NCI-H2227 (cell line): ENCODE measurements around the gene ILF2.
"Not testable (repeated sequence)": the region's sequence is repeated elsewhere in the genome, so short reads cannot be mapped to it uniquely, and the experiment has no call there.

Experiments
- DNase-seq: peaks from one replicate; lab custom pipeline; 2025; ENCODE audit not compliant: unreplicated experiment; lab: John Stamatoyannopoulos, UW

Gene ILF2

DNA sequence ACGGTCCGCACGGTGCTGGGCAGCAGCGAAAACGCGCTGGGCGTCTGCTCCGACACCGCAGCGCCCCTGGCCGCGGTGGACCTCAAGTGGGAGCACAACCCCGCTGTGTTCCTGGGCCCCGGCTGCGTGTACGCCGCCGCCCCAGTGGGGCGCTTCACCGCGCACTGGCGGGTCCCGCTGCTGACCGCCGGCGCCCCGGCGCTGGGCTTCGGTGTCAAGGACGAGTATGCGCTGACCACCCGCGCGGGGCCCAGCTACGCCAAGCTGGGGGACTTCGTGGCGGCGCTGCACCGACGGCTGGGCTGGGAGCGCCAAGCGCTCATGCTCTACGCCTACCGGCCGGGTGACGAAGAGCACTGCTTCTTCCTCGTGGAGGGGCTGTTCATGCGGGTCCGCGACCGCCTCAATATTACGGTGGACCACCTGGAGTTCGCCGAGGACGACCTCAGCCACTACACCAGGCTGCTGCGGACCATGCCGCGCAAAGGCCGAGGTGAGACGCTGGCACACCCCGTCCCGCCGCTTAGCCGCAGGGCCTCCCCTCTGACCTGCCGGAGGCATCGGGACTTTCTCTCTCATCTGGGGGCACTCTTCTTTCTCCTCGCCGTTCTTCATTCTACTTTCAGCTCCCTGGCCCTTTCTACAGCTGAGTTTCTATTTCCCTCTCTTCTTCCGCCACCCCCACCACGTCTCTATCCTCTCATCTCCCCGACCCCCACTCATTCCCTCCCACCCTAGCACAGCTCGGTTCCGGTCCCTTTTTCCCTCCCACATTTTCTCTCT, 8.7 kb upstream of the ILF2 start:
- peak; percentile 34 for DNase-seq

DNA sequence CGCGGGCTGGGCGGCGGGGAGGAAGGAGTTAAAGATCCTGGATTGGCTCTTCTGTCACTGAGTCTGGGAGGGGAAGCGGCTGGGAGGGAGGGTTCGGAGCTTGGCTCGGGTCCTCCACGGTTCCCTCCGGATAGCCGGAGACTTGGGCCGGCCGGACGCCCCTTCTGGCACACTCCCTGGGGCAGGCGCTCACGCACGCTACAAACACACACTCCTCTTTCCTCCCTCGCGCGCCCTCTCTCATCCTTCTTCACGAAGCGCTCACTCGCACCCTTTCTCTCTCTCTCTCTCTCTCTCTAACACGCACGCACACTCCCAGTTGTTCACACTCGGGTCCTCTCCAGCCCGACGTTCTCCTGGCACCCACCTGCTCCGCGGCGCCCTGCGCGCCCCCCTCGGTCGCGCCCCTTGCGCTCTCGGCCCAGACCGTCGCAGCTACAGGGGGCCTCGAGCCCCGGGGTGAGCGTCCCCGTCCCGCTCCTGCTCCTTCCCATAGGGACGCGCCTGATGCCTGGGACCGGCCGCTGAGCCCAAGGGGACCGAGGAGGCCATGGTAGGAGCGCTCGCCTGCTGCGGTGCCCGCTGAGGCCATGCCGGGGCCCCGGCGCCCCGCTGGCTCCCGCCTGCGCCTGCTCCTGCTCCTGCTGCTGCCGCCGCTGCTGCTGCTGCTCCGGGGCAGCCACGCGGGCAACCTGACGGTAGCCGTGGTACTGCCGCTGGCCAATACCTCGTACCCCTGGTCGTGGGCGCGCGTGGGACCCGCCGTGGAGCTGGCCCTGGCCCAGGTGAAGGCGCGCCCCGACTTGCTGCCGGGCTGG, 7.9 kb upstream of the ILF2 start, which contains the start of gene NPR1:
NPR1 (plus strand) TSS at position 170 of the 818 bp plus-strand sequence; CDS start at position 591, 421 bp downstream.
- DNase-seq, result peak; percentile 40

DNA sequence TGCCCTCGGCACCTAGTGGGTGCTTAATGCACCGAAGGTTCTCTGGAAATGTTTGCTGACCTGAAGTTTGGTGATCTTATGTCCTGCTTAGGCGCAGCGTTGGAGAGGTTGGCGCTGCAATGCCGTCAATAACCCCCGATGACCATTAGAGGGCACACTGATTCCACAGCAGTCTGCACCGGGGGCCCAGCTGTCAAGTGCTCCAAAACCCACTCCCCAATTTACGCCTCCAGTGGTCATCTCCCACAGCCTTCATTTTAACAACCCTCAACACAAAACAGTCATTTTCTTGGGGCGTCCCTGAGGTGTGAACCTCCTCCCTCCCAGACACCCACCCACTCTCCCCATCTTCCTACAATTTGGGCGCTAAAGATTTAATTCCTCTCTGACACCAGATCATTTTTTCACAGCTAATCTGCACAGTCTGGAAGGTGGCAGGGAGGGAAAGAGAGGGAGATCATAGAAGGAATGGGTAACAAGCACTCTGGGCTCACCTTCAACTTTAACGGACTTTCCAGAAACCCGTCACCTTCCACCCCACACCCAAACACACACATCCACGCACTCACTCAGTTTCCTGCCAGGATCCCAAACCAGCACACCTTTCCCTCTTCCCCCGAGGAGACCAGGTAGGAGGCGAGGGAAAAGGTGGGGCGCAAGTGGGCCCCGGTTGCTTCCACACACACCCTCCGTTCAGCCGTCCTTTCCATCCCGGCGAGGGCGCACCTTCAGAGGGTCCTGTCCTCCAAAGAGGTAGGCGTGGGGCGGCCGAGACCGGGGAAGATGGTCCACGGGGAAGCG, 7.1 kb upstream of the ILF2 start:
- DNase-seq, result peak; percentile 59

DNA sequence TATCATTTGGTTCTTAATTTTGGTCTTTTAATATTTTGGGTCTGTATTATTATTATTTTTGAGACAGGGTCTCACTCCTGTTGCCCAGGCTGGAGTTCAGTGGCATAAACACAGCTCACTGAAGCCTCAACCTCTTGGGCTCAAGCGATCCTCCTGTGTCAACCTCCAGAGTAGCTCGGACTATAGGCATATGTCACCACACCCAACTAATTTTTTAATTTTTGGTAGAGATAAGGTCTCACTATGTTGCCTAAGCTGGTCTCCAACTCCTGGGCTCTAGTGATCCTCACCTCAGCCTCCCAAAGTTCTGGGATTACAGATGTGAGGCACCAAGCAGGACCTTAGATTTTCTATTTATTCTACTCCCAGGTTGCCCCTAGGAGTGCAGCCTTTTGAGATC, 2.7 kb upstream of the ILF2 start:
- no peak for DNase-seq

DNA sequence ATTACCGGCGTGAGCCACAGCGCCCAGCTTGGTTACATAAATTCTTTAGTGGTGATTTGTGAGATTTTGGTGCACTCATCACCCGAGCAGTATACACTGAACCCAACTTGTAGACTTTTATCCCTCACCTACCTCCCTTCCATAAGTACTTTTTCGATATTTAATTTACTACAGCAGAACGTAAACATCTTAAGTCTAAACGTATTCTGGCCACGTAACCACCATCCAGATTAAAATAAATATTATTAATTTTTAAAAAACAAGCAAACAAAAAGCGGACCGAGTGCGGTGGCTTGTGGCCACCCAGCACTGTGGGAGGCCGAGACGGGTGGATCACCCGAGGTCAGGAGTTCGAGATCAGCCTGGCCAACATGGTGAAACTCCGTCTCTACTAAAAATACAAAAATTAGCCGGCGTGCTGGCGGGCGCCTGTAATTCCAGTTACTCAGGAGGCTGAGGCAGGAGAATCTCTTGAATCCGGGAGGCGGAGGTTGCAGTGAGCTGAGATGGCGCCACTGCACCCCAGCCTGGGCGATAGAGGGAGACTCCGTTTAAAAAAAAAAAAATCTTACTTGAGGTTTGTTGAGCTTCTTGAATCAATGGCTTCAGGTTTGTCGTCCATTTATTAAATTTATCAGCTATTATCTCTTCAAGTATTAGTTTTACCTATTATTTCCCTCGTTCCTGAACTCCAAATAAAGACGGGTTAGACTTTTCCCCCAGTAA, 998 bp upstream of the ILF2 start:
- DNase-seq, result peak; percentile 52

DNA sequence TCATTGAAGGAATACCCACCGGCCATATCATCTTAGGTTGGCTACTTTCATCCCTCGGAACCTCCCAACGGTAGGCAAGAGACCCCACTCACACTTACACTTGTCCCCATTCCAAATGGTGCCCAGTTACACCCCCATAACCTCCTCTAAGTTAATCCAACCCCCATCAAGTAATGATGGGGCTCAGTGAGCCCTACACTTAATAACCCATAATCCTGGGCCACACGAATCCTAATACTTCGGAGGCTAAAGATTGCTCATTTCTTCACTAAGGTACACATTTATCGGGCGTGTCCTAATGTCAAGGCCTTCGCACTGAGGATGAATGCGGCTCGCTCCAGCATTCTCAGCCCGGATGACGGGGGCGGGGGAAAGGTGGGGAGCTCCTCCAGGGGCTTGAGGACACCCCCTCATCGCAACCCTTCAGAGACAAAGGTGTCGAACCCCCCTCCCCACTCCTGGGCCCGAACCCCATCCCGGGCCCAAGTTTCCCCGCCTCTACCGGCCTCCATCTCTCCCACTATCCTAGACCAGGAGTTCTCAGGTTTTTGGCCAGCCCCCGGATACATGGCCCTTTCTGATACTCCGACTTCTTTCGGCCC, 435 bp downstream of the ILF2 start:
- DNase-seq, result peak; percentile 51

DNA sequence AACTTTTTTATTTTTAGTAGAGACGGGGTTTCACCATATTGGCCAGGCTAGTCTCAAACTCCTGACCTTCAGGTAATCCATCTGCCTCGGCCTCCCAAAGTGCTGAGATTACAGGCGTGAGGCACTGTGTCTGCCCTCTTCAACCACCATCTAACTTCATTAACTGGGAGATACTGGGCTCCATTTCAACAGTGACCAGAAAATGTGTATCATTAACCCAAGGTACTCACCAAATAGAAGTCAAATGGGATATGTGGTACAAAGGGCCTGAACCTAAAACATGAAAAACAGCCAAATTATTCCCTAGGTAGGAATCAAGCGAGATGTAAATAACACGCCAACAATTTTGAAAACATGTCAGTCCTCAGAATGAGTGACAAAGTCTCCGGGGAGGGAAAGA, 1.2 kb downstream of the ILF2 start:
- no peak for DNase-seq

DNA sequence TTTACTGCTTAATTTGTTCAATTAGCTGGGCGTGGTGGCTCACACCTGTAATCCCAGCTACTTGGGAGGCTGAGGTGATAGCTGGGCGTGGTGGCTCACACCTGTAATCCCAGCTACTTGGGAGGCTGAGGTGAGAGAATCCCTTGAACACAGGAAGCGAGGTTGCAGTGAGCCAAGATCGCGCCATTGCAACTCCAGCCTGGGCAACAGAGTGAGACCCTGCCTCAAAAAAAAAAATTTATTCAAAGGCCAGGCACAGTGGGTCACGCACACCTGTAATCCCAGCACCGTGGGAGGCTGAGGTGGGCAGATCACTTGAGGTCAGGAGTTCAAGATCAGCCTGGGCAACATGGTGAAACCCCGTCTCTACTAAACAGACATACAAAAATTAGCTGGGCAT, 2.1 kb downstream of the ILF2 start:
- not testable (repeated sequence) for DNase-seq

DNA sequence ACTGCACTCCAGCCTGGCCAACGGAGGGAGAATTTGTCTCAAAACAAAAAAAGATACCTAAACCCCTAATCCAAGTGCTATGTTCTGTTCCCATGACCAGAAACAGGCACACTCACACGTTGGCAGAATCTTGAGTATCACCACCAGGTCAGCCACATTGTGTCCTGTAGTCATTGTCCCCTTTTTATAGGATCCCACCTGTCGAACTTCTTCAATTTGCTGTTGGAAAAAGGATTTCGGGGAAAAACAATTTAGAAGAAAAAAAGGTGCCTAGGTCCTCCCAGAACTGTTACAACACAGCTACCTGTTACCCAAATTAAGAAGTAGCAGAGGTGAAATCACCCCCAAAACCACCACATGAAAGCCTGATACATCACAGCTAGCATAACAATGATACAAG, 3.4 kb downstream of the ILF2 start:
- DNase-seq, result no peak

DNA sequence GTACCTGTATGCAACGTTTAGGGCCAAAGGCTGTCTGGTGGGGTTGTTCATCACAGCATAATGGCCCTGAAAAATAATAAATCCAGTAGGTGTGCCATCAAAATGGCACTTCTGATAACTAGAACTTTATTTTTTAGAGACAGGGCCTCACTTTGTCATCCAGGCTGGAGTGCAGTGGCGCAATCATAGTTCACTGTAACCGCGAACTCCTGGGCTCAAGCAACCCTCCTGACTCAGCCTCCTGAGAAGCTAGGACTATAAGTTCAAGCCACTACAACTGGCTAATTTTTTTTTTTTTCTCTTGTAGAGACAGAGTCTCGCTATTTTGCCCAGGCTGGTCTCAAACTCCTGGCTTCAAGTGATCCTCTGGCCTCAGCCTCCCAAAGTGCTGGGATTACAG, 7.6 kb downstream of the ILF2 start:
- DNase-seq, result no peak

DNA sequence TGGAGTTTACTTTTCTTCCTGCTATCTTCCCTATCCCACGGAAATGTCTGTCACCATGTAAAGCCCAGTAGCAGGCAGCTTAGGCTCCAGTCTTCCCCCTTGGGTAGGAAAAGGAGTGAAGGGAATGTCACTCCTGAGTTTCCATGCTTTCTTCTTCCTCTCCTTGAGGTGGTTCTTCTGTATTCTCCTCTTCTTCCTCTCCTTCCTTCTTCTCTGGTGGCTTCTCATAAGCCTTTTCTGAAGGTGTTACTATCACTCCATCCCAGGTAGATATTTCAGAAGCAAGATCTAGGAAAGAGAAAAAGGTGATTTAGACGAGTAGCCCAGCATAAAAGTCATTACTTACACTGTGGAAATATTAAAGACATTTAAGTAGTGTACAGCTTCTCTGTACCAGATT, 8.5 kb downstream of the ILF2 start:
- no peak for DNase-seq

DNA sequence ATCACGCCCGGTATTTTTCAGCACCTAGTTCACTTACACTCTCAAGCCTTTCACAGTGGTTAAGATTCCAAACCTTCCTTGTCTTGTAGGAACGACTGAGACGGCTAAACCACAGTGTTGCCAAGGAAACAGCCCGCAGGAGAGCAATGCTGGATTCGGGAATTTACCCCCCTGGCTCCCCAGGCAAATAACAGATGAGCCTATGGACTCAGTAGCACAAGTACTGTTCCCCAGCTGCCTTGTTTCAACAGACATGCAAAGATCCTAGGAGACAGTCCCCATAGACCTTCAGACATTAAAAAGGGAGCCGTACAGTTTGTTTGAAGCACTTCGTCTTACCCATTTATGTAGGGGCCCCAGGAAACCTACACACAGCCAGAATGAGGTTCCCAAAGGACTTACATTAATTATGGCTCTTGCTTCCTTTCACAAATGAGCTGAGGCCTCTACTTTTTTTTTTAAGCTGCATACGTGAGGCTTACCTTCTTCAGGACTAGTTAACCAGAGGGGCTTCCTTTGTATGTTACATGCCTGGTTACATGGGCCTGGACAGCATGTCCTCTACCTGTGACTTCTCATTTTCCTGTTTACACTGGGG, 9.6 kb downstream of the ILF2 start:
- no peak for DNase-seq

DNA sequence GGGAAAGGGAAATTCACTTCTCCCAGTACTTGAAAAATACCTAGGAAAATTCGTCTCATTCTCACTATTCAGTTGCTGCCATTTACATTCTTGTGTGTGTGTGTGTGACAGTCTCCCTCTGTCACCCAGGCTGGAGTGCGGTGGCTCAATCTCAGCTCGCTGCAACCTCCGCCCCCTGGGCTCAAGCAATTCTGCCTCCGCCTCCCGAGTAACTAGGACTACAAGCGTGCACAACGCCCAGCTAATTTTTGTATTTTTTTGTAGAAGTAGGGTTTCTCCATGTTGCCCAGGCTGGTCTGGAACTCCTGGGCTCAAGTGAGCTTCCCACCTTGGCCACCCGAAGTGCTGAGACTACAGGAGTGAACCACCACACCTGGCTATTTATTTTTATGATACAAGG, 11.1 kb downstream of the ILF2 start:
- DNase-seq, result peak; percentile 9

DNA sequence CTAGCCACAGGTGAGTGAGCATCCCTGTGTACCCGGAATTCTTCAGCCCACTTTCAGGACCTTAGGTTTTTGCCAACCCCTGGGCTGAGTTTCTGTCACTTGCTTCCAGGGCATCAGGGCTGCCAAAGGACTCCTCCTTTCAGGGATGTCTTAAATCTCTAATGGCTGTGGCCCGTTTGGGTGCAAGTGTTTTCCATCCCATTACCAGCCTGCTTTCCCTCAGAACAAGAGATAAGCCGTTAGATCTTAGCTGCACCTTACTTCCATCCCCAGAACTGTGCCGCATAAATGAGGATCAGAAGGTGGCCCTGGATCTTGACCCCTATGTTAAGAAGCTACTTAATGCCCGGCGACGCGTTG, 11.6 kb downstream of the ILF2 start:
- DNase-seq, result no peak

DNA sequence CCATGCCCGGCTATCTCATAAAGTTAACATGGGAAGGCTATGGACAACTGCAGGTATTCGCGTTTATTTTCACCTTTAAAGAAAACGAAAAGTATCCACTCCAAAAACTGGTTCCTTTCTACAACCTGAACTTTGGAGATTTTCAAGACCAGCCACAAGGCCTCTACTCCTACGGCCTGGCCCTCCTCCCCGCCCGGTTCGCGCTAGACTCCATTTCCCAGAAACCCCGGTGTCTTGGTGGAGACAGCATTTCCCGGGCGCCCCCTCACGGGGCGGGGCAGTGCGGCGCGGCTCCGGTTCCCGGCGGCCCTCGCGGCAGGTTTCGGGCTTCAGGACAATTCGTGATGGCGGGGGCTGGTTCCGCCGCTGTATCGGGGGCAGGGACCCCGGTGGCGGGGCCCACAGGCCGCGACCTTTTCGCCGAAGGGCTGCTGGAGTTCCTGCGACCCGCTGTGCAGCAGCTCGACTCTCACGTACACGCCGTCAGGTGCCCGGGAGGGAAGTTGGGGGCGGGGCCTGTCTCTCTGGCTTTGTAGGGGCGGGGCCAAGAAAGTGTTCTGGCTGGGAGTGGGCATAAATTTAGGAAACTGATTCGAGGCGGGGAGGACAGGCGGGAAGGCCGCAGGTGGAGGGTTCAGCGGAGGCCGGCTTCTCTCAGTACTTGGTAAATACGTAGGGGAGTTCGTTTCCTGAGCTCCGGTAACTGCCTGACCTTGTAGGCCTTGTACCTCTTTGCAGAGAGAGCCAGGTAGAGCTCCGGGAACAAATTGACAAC, 12.2 kb downstream of the ILF2 start, which contains the start of gene SNAPIN:
SNAPIN (plus strand) TSS at position 304 of the 775 bp plus-strand sequence; CDS start at position 345, 41 bp downstream.
- DNase-seq, result peak; percentile 94

DNA sequence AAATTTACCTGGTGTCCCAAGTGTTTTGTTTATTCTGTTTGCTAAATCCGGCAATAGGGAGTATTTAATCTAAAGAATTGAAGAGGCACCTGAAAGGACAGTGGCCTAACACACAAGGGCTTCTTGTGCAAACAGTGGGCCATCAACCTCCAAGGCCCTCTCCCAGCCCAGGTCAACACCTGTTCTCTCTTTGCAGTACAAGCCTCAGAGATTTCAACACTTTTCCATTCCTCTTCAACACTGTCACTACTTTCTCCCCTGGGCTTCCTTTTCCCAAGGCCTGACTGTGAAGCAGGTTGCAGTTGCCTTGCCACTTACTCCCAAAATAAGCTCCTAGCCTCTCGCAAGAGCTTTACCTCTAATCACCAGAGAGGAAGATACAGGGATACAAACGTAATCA, 15.5 kb downstream of the ILF2 start:
- no peak for DNase-seq

DNA sequence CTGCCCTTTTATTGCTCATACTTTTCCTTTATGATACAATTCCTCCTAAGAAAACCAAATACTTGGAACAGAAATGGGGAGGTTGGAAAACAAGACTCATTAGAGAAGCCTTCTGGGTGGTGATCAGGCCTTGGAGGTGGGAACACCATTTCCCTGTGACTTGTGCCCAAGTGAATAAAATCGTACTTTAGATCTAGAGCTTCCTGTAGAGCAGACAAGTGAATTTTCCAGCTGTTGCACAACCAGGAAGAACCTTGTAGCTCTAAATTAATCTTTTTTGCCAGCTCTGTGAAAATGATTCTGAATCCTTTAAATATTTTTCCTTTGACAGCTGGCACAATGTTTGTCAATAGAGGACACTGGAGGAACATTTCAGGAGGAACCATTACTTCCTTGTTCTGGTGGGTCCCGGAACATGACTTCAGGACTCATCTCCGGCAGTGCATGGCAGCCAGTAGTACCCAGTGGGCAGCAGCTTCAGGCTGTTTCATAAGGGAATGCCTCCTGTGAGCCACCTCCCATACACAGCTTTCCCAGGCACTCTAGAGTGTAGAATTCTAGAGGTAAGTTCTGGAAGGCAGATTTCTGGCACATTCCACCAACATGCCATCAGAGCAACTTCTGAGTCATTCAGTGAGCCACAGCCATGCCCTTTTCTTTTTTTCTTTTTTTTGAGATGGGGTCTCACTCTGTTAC, 17.8 kb downstream of the ILF2 start:
- DNase-seq, result no peak

DNA sequence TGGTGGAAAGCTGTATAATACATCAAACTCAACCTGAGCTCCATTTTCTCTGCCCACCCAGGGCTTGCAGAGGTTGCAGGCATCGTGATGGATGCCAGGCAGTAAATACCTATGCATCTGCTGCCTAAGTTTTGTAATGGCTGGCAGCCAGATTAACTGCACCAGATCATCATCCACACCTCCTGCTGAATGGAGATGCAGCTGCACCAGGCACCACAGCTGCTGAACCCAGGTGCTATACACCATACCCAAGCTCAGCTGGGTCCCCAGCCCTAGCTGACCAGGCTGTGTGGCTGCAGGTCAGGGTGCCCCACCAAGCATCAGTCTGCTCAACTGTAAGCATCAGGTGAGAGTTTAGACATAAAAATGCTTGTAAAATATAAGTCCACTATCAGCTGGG, 19.0 kb downstream of the ILF2 start:
- no peak for DNase-seq

DNA sequence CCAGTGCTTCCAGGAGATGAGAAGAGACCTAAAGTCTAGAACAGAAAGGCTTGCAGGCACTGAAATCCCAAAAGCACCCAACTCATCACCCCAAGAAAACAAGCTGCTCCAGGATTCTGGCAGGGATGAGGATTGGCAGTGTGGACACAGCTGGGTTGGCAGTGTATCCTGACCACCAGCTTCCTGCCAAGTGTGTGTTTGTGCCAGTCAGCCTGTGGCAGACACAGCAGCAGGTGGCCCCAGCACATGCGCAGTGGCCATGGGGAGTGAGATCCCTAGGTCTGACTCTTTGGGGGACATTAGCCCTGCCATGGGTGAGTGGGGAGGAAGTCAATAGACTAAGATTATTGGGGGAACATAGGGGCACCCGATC, 20.9 kb downstream of the ILF2 start:
- no peak for DNase-seq
